Skeletal muscle cell (primary cell): Measurements from ENCODE around the gene TCF21.
A peak's percentile ranks its signal among the peaks of the same experiment; 100 is the strongest.

Experiments used
- DNase-seq: peaks from one replicate; pipeline ENCODE4 v3.0.0-alpha.2; 2010; ENCODE audit warnings: low read depth
- H3K4me3 ChIP-seq: 2 replicates; pipeline ENCODE4 v1.5.1; 2011; ENCODE audit warnings: low read depth, mild to moderate bottlenecking, control low read depth, low read length, moderate library complexity

The TCF21 gene

DNA sequence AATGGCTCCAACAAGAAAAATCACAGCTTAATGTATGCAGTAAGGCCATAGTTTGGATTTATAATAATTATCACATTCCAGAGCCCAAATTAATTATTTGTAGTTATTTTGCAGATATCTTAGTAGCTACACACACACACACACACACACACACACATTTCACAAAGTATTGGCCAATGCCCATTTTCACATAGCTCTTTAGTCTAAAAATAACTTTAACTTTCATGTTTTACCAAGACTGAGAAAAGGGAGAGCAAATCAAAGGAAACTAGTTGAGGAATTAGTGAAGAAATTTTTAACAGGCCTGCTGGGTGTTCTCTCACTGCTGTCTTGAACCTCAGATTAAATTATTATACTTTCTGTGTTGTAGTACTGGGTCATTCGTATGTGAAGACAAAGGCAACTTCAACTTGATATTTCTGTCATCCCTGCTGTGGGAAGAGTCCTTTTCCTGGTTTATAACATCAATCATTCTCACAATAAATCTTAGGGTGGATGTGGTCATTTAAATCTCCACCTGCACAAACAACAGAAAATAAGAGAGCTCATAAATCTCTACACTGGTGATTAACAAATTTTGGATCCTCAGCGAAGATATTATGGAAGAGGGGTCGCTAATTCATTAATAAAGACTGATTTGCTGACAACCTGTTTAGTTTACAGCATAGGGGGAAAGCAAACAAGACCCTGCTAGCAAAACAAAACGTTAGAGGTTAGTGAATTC lies 1.6 kb upstream of the TCF21 start:
- no peak for DNase-seq
- H3K4me3 ChIP-seq = no peak overlapping the region

DNA sequence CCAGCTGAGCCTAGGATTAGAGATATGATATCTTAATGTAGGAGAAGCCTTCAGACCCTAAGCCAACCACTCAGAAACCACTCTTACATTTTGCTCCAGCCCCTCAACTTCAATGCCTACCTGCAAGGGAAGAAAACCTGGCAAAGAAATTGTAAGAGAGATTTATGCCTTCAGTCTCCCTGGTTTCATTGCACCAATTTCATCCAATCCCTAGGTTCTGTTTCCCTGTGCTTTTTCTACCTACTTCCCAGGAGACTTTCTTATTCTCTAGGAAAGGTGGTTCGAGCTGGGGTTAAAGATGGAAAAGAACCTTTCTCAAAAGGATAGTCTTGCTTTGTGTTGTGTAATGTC lies 1.1 kb upstream of the TCF21 start:
- no peak overlapping the region for H3K4me3 ChIP-seq
- DNase-seq = no peak

DNA sequence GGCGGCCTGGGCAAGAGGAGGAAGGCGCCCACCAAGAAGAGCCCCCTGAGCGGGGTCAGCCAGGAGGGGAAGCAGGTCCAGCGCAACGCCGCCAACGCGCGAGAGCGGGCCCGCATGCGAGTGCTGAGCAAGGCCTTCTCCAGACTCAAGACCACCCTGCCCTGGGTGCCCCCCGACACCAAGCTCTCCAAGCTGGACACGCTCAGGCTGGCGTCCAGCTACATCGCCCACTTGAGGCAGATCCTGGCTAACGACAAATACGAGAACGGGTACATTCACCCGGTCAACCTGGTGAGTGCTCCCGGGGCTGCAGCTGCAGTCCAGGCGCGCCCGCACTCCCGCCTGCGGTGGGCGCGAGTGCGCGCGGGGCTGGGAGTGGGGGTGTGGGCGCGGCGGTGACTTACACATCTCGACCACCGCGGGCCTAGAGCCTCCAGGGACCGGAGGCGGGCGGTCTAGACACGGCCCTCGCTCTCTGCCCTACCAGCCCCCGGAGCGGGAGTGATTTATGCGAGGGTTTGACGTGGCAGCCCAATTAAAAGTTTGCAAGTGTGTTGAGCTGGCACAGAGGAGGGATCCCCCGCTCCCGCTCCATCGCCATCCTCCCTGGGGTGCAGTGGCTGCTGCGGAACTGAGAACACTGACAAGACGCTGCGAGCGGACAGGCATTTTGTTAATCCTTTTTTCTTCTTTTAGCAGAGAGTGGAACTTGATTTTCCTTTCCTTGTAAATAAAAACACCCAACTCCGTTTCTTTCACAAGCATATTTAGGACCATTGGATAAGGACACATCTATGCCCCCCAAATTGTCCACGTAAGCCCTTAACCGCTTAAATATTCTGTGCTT lies 867 bp downstream of the TCF21 start:
- DNase-seq = no peak
- peak overlapping the region; percentile 41 for H3K4me3 ChIP-seq

DNA sequence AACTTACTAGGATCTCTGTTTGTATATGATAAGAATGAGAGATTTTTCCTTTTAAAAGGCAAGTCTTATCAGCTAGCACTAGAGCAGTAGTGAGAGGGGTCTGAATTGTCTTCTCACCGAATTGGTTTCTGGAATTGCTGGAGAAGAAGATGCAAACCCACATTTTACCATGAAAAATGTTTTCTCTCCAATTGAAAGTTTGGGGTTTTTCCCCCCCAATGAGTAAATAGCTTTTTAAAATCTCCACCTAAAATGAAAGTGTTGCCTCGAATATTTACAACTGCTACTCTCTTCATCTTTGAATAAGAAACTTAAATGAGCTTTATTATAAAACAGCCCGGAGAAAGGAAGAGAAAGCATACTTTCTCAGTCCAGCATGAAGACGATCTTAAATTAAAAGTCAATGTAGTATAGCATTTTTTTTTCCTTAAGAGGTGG lies 1.8 kb downstream of the TCF21 start:
- DNase-seq = no peak
- peak overlapping the region; percentile 47 for H3K4me3 ChIP-seq

DNA sequence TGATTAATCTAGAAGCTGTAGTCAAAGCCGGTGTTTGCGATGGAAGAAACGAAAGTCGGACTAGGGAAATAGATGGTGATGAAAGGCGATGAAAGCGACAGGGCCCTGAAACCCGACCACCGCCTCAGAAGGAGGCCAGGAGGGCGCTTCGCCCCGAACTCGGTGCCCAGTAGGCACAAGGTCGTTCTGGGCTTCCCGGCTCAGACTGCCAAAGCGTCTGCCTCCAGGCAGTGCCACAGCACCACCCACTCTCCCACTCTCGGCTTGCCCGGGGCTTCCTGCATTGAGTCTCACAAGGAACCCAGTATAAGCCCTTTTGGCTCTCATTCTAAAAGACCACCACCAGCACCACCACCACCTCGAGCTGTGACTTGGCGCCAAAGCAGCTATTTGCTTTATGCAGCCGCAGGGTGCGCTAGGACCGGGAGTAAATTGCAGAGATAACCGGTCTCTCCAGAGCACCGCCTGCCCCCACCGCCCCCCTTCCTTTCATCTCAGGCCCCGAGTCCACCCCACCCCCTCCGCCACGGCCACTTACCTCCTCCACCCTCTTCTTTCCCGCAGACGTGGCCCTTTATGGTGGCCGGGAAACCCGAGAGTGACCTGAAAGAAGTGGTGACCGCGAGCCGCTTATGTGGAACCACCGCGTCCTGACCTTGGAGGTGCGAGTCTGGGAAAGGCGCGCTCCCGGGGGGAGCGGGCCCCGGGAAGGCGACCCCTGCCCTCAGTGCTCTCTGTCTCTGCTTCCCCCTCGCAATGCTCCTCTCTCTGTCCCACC lies 2.4 kb downstream of the TCF21 start:
- DNase-seq = no peak
- peak overlapping the region; percentile 47 for H3K4me3 ChIP-seq

DNA sequence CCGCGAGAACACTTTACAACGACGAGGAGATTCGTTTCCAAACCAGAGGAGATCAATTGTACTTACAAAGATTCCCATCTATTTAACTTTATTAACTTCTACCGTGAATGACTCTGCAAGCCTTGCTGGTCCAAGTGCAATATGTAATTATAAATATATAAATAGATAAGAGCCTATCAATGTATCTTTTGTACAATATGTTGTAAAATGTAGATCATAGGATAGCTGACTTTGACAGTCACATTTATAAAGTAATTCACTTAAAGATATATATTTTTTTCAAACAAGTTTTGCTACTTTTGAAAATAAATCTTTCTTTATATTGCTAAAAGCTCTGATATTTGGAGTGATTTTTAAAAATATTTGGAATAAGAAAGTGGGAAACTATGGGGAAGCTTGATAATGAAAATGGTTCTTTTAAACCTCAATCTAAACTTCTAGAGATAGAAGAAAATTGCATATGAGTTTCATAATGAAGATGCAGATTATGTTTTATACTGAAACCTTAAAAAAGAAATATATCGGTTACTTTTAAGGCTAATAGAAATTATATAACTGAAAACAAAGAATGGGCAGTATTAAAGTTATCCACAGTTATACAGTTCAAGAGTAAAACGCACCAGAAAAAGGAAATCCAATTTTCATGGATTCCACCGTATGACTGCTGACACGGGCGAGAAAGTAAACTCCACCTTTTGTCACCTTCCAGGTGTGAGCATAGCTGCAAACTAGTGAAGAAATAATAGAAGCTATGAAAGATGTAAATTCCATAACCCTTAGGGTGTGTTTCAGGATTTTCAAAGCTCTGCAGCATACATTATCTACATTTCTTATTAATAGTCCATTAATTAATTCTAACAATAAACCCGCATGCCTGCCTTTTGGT lies 3.3 kb downstream of the TCF21 start:
- no peak for DNase-seq
- H3K4me3 ChIP-seq = peak overlapping the region; percentile 47

DNA sequence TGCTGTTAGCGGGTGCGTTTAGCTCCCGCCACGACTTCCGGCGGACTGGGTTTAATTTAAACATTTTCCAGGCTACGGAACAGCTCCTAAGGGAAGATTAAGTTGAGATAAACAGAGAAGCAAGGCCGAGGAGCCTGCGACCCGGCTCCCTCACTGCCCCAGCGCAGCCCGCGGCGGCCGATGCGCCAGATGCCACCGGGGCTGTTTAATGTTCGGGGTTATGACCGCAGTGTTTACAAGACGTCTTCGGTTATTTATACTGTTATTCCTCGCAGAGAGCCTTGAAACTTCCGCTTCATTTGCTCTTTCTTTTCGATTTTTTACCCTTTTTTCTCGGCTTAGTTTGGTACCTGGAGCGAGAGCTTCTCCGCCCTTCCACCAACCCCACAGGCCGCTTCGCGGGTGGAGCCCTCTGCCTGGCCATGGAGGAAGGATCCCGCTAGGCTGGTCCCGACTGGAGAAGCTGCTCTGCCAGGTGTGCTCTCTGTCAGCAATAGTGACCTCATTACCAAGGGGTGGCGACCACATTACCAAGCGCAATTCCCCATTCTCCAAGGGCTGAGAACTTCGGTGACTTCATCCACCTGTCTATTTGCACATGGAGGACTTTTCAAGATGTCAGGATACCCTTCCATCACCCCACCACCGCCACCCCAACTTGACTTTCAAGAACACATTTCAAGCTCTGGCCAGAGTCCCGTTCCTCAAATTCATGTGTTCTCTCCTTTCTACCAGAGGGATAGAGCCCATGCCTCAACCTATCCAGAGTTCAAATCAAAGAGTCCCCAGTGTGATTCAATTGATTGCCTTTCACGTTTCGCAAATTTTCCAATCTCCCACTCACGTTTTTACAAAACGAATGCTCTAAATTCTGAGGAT lies 4.1 kb downstream of the TCF21 start:
- no peak overlapping the region for H3K4me3 ChIP-seq
- DNase-seq = no peak

DNA sequence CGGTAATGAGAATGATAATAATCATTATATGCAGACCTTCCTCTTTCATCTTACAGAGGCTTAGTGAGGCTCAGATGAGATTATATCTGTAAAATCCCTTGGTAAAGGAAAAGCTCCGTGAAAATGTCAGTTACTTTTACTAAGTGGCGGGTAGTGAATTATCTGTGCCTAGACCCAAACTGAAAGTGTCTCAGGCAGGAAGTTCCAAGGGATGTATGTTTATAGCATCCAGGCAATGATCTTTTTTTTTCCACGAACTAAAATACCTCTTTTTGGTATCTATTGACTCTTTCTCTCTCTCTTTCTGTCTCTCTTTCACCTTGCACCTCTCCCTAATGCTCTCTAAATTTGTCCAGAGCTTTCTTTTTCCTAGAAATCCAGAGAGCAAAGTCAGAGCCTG lies 5.0 kb downstream of the TCF21 start:
- DNase-seq = no peak
- H3K4me3 ChIP-seq = no peak overlapping the region

DNA sequence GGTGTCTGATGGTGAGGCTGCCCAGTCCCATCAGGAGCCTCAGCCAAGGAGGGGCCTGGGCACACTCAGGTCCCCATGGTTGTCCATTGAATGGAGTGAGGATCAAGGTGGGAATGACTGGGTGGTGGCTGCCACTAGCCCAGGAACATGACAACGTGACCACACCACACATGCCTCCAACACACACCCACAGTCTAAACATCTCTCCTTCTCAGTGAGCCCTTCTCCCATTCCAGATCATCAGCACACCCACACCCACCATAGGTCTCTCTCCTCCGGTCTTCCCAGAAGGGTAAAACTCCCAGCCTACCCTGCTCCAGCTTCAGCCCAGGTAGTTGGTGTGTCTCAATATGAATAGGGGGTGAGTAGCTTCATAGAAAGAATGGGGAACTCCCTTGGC lies 5.5 kb downstream of the TCF21 start:
- no peak for DNase-seq
- H3K4me3 ChIP-seq = no peak overlapping the region

DNA sequence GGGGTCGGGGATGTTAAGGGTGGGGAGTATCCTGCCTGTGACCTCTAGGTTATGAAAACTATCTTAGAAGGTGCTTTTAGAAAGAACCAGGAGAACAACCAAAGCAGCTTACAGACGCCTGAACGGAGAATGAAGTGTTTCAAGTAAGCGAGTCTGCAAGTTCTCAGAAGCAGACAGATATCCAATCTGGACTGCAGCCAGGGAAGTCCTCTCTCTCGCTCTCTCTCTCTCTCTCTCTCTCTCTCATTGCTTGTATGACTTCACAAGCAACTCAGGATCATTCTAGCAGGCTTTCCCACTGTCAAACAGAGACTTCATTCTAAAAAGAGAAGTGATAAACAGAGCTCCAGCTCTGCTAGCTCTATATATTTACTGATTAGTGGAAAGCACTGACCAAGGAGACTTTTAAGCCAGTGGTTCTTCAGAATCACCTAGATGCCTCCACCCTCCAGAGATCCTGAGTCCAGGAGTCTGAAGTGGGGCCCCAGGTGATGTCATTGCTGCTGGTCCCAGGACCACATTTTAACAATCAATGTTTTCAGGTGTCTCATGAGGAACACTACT lies 6.0 kb downstream of the TCF21 start:
- no peak for DNase-seq

DNA sequence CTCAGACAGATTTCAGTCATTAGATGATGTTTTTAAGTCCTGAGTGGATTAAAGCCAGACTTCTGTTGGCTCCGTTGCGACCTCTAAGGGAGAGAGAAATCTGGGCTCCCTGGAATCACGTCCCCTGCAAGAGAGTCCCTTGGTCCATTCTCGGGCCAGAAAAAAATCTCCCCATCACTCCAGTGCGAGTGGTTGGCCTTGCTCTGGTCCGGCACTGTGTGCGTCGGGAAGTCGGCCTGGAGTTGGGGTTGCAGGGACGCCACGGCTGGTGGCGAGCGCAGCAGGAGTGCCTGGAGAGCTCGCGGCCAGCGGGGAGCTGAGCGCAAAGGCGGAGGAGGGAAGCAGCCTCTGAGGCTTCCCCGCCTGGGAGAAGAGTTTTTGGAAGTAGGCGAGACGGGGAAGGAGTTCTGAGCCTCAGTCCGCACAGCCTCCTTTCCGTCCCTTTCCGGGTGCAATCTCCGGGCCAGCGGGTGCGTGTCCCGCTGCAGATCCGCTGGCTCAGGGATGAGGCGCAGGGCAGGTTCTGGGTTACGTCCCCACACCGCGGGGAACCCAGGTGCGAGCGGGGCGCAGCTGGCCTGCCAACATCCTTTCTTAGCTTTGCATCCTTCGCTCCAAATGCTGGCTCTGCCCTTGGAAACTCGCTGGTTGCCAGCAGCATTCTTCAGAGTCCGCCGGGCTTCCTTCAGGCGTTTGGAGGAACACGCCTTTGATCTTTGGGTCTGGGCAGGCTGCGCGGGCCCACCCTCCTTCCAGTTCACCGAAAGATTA lies 6.8 kb downstream of the TCF21 start:
- H3K4me3 ChIP-seq = peak overlapping the region; percentile 27
- no peak for DNase-seq

More for the DNA sequence above, 6.0 kb downstream of the TCF21 start:
- H3K4me3 ChIP-seq = no peak overlapping the region

DNA sequence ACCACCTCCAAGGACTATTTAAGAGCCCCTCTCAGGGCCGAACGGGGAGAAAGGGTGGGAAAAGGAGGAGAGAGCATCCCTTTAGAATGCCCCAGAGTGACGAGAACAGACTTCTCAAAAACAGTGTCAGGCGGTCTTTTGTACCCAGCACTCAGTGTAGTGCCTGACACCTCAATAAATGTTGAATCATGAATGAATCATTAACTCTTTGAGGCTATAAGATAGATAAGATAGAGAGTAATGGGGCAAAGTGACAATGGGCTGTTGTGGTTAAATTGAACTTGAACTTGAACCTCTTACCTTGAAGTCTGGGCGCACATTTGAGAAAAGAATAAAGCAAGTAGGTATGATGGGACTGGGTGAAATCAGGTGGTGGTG lies 7.4 kb downstream of the TCF21 start:
- H3K4me3 ChIP-seq = no peak overlapping the region
- DNase-seq = no peak

DNA sequence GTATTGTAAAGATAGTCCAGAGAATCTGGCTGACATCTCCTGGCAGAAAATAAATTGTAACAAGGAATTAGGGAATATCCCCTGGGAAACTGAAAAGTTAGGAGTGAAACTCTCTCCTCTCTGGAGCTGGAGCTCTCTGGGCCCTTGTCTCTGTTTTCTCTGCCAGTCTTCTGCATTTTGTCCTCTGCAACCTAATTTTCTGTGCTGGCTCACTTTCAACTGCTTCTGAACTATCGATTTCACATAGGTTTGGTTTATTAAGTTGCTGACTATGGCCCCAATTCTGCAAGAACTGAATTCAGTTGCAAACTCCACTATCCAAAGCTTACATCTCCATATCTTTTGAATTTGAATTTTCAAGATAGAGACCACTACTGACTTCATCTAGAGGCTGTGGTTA lies 9.3 kb downstream of the TCF21 start:
- H3K4me3 ChIP-seq = no peak overlapping the region
- no peak for DNase-seq

DNA sequence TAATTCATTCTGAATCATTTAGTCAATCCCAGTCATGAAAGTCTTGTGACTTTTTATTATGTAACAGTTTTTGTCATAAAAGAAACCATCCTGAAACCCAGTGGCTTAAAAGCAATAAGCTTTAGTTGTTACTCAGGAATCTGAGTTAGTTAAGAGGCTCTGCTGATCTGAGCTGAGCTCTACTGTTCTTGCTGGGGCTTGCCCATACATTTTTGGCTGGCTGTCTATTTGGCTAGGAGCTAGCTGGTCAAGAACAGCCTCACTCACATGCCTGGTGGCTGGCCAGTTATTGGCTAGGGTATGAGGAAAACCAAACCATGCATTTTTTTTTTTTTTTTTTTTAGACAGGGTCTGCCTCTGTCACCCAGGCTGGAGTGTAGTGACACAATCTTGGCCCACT lies 10.6 kb downstream of the TCF21 start:
- no peak for DNase-seq
- no peak overlapping the region for H3K4me3 ChIP-seq

DNA sequence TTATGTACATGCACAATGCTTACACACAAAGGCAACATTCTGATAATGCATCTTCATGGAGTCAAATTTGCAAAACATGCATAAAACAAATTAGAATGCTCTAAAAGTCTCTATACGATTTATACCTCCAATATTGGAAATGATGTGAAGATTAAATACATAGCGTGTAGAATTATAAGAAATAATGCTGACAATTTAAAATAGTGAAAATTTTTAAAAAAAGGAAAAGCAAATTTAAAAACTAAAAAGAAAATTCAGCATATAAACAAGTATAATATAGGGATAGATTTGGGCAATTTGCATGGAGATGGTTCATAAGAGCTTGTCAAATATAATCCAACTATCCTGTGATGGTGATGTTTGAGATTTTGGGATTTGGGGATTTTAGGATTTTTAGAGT lies 14.9 kb downstream of the TCF21 start:
- DNase-seq = no peak

DNA sequence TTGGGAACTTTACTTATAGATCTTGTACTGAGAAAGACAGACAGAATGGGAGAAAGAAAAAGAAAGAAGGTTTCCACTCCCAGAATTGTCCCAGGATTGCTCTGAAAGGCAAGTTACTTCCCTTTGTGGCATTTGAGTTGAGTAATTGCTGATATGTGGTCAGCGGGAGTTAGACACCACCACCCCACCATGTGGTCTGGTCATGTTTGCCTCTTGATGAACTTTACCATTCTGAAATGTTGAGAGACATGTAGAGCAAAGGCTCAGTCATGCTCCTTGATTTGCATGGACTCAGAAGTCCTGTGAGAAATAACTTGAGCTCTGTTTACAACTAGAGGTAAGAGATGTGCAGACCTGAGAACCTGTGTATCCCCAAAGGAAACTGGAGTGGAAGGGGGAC lies 17.1 kb downstream of the TCF21 start:
- no peak overlapping the region for H3K4me3 ChIP-seq
- DNase-seq = no peak

More for the DNA sequence above, 14.9 kb downstream of the TCF21 start:
- H3K4me3 ChIP-seq = no peak overlapping the region

DNA sequence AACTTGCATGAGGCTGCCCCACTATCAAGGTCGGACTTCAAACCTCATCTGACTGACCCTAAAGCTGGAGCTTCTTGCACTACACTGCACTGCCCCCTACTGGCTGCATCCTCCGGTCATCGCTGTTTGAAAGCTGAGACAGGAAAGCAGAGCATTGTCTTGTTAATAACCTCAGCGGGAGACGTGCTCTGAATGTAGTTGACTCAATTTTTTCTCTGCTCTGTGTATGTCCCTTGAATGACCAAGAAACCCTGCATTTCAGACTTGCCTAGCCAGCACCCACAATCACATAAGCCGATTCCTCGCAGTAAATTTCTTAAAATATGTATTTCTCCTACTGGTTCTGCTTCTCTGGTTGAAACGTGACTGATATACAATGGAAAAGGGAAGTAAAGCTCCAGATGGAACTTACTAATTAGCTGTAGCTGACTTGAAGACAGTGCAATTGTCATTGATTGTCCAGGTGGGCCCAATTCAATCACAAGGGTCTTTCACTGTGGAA lies 27.8 kb downstream of the TCF21 start:
- DNase-seq = peak; percentile 69
- H3K4me3 ChIP-seq = no peak overlapping the region
